HG03442 (cell line): ENCODE results near the gene TMEM168.
"Not testable (repeated sequence)": the region's sequence is repeated elsewhere in the genome, so short reads cannot be mapped to it uniquely, and the experiment has no call there.

ENCODE experiments used
- ATAC-seq: cut with Tn5 transposase; IDR thresholded peaks from one replicate; pipeline ENCODE4 v1.9.1; 2021; ENCODE audit warnings: mild to moderate bottlenecking, moderate library complexity; ENCODE audit not compliant: unreplicated experiment

TMEM168 gene

GRCh38 chr7:112782498-112782897 is 7.7 kb downstream of the TMEM168 start:
- peak; percentile 99 for ATAC-seq

GRCh38 chr7:112781558-112781957 is 8.6 kb downstream of the TMEM168 start:
- no peak for ATAC-seq

GRCh38 chr7:112781110-112781509 is 9.1 kb downstream of the TMEM168 start:
- no peak for ATAC-seq

GRCh38 chr7:112779667-112780066 is 10.5 kb downstream of the TMEM168 start:
- no peak for ATAC-seq

GRCh38 chr7:112777406-112777805 is 12.8 kb downstream of the TMEM168 start:
- ATAC-seq = no peak

GRCh38 chr7:112771166-112771565 is 19.0 kb downstream of the TMEM168 start:
- ATAC-seq = no peak

- ATAC-seq = no peak
Observed at GRCh38 chr7:112770051-112770450, 20.1 kb downstream of the TMEM168 start.

GRCh38 chr7:112765105-112765504 is 25.1 kb downstream of the TMEM168 start:
- ATAC-seq = no peak

GRCh38 chr7:112763996-112764395 is 26.2 kb downstream of the TMEM168 start:
- ATAC-seq = no peak

- no peak for ATAC-seq
Observed at GRCh38 chr7:112763298-112763697, 26.9 kb downstream of the TMEM168 start.

- no peak for ATAC-seq
Observed at GRCh38 chr7:112759905-112760304, 30.3 kb downstream of the TMEM168 start.

- peak; percentile 60 for ATAC-seq
Observed at GRCh38 chr7:112757337-112757736, 32.9 kb downstream of the TMEM168 start.

GRCh38 chr7:112753298-112753697 is 36.9 kb downstream of the TMEM168 start:
- ATAC-seq = no peak

GRCh38 chr7:112752576-112752975 is 37.6 kb downstream of the TMEM168 start:
- ATAC-seq = no peak

GRCh38 chr7:112749775-112750174 is 40.4 kb downstream of the TMEM168 start:
- ATAC-seq = no peak

- no peak for ATAC-seq
Observed at GRCh38 chr7:112748381-112748780, 41.8 kb downstream of the TMEM168 start.

- ATAC-seq = no peak
Observed at GRCh38 chr7:112745635-112746034, 44.6 kb downstream of the TMEM168 start.

GRCh38 chr7:112744818-112745217 is 45.4 kb downstream of the TMEM168 start:
- ATAC-seq = no peak

GRCh38 chr7:112743811-112744210 is 46.4 kb downstream of the TMEM168 start:
- ATAC-seq = no peak

- ATAC-seq = no peak
Observed at GRCh38 chr7:112740667-112741066, 49.5 kb downstream of the TMEM168 start.

- ATAC-seq = no peak
Observed at GRCh38 chr7:112739436-112740180, 50.6 kb downstream of the TMEM168 start.

- no peak for ATAC-seq
Observed at GRCh38 chr7:112735261-112735660, 54.9 kb downstream of the TMEM168 start.

GRCh38 chr7:112731324-112731723 is 58.9 kb downstream of the TMEM168 start:
- not testable (repeated sequence) for ATAC-seq
